ENCODE measurements around the gene DSCAML1.

Gene DSCAML1

DNA sequence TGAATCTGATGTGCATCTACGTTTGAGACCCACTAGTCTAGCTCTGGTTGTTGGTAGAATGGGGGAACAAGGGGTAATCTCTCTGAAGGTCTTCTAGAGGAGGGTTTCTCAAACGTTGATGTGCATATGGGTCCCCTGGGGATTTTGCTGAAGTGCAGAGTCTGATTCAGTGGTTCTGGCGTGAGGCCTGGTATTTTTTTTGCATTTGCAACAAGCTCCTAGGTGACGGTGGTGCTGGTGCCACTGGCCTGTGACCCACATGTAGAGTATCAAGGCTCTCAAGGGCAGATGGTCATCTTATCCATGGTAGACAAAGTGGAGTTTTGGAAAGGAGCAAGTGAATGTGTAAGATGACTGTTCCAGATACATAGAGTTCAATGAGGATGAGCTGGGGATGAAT lies 372.2 kb downstream of the DSCAML1 start:
- H3K18ac ChIP-seq (ENCODE audit: low read length) = no peak overlapping the region
- H4K8ac ChIP-seq (ENCODE audit: low read depth, low read length) = no peak overlapping the region
- no peaks in the 10 kb centered on the region for H3K9me3 ChIP-seq (ENCODE audit: insufficient read depth, low read depth, low read length)
- H3K4me3 ChIP-seq (ENCODE audit: low read depth, low read length) = no peak overlapping the region
- H3K14ac ChIP-seq (ENCODE audit: low read length) = no peak overlapping the region
- no peak overlapping the region for H3K4me2 ChIP-seq (ENCODE audit: low read length)
- H3K4ac ChIP-seq (ENCODE audit: low read depth, low read length) = no peak overlapping the region
- H4K91ac ChIP-seq (ENCODE audit: low read depth, low read length) = no peak overlapping the region
- no peak overlapping the region for H3K9ac ChIP-seq (ENCODE audit: low read length)
- H2BK5ac ChIP-seq (ENCODE audit: low read depth, low read length, poor library complexity) = no peak overlapping the region
- H3K36me3 ChIP-seq (ENCODE audit: control insufficient read depth in 1 of 2, insufficient read depth in 2 of 2, low read length in 2 of 2) = no peaks in the 10 kb centered on the region
- H3K79me2 ChIP-seq (ENCODE audit: control insufficient read depth, insufficient read depth, low read length, poor library complexity) = no peaks in the 10 kb centered on the region
- DNase-seq = no peak
- no peak overlapping the region for H3K27ac ChIP-seq (ENCODE audit: low read depth, low read length)
- no peak overlapping the region for H2BK120ac ChIP-seq (ENCODE audit: insufficient read depth, low read length, poor library complexity)
- no peak overlapping the region for H3K23ac ChIP-seq (ENCODE audit: low read length)
- WGBS (ENCODE audit: extremely low coverage, insufficient coverage, insufficient read length) = no CpG with 5 or more reads among the region's 4 CpGs
- no peaks in the 10 kb centered on the region for H3K79me1 ChIP-seq (ENCODE audit: low read length)
- no peak overlapping the region for H2BK12ac ChIP-seq (ENCODE audit: low read length)
- no peaks in the 10 kb centered on the region for H3K4me1 ChIP-seq (ENCODE audit: control insufficient read depth in 1 of 2, insufficient read depth in 2 of 2, low read length in 2 of 2)
- no peaks in the 10 kb centered on the region for H3K27me3 ChIP-seq (ENCODE audit: insufficient read depth, low read length)
- no peak overlapping the region for H2AK5ac ChIP-seq (ENCODE audit: low read length)
- H4K12ac ChIP-seq (ENCODE audit: low read depth, low read length) = no peak overlapping the region
- no peak overlapping the region for H2AFZ ChIP-seq (ENCODE audit: insufficient read depth, low read length, poor library complexity)

- DNase-seq = no peak
- Histone ChIP-seq H3K36me3 (ENCODE audit: control insufficient read depth in 1 of 2, insufficient read depth in 2 of 2, low read length in 2 of 2) (no peaks in the 10 kb centered on the region), H3K4me3 (ENCODE audit: low read depth, low read length) (no peak overlapping the region), H3K18ac (ENCODE audit: low read length) (no peak overlapping the region), H4K91ac (ENCODE audit: low read depth, low read length) (no peak overlapping the region), H3K27me3 (ENCODE audit: insufficient read depth, low read length) (no peaks in the 10 kb centered on the region), H4K8ac (ENCODE audit: low read depth, low read length) (no peak overlapping the region), H2BK12ac (ENCODE audit: low read length) (no peak overlapping the region), H3K4me2 (ENCODE audit: low read length) (no peak overlapping the region), H3K27ac (ENCODE audit: low read depth, low read length) (no peak overlapping the region), H3K79me2 (ENCODE audit: control insufficient read depth, insufficient read depth, low read length, poor library complexity) (no peaks in the 10 kb centered on the region), H4K12ac (ENCODE audit: low read depth, low read length) (no peak overlapping the region), H3K9me3 (ENCODE audit: insufficient read depth, low read depth, low read length) (no peaks in the 10 kb centered on the region), H2AFZ (ENCODE audit: insufficient read depth, low read length, poor library complexity) (no peak overlapping the region), H2AK5ac (ENCODE audit: low read length) (no peak overlapping the region), H3K23ac (ENCODE audit: low read length) (no peak overlapping the region), H3K14ac (ENCODE audit: low read length) (no peak overlapping the region), H3K4me1 (ENCODE audit: control insufficient read depth in 1 of 2, insufficient read depth in 2 of 2, low read length in 2 of 2) (no peaks in the 10 kb centered on the region), H2BK120ac (ENCODE audit: insufficient read depth, low read length, poor library complexity) (no peak overlapping the region), H2BK5ac (ENCODE audit: low read depth, low read length, poor library complexity) (no peak overlapping the region), H3K9ac (ENCODE audit: low read length) (no peak overlapping the region), H3K79me1 (ENCODE audit: low read length) (no peaks in the 10 kb centered on the region), H3K4ac (ENCODE audit: low read depth, low read length) (no peak overlapping the region)
- WGBS (ENCODE audit: extremely low coverage, insufficient coverage, insufficient read length) = no CpG with 5 or more reads among the region's 14 CpGs
Measured at GRCh38 chr11:117423046-117423575, 373.9 kb downstream of the DSCAML1 start.

DNA sequence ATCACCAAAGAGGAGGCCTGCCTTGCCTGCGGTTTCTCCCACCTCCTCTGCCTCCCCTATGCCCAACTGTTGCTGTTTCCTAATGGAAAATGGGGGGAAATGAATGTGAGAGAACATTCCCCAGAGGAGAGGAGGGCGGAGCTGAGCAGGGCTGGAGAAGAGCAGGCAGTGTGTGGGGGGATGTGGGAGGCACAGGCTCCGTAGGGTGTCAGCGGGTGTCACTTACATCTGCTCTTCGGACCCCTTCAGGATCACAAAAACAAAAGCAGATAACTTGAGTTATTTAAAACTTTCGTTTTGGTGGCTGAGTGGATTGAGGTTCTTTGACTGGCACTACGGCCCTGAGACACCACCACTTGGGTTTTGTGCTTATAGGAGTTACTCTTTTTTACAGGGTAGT lies 375.5 kb downstream of the DSCAML1 start:
- Histone ChIP-seq H3K36me3 (ENCODE audit: control insufficient read depth in 1 of 2, insufficient read depth in 2 of 2, low read length in 2 of 2) (no peaks in the 10 kb centered on the region), H2AK5ac (ENCODE audit: low read length) (no peak overlapping the region), H3K14ac (ENCODE audit: low read length) (no peak overlapping the region), H3K4me1 (ENCODE audit: control insufficient read depth in 1 of 2, insufficient read depth in 2 of 2, low read length in 2 of 2) (no peaks in the 10 kb centered on the region), H2AFZ (ENCODE audit: insufficient read depth, low read length, poor library complexity) (no peak overlapping the region), H3K79me2 (ENCODE audit: control insufficient read depth, insufficient read depth, low read length, poor library complexity) (no peaks in the 10 kb centered on the region), H3K27me3 (ENCODE audit: insufficient read depth, low read length) (no peaks in the 10 kb centered on the region), H4K12ac (ENCODE audit: low read depth, low read length) (no peak overlapping the region), H3K23ac (ENCODE audit: low read length) (no peak overlapping the region), H2BK5ac (ENCODE audit: low read depth, low read length, poor library complexity) (no peak overlapping the region), H3K4me3 (ENCODE audit: low read depth, low read length) (no peak overlapping the region), H3K9me3 (ENCODE audit: insufficient read depth, low read depth, low read length) (no peaks in the 10 kb centered on the region), H3K18ac (ENCODE audit: low read length) (no peak overlapping the region), H2BK12ac (ENCODE audit: low read length) (no peak overlapping the region), H3K4me2 (ENCODE audit: low read length) (no peak overlapping the region), H3K9ac (ENCODE audit: low read length) (no peak overlapping the region), H4K8ac (ENCODE audit: low read depth, low read length) (no peak overlapping the region), H4K91ac (ENCODE audit: low read depth, low read length) (no peak overlapping the region), H3K4ac (ENCODE audit: low read depth, low read length) (no peak overlapping the region), H2BK120ac (ENCODE audit: insufficient read depth, low read length, poor library complexity) (no peak overlapping the region), H3K27ac (ENCODE audit: low read depth, low read length) (no peak overlapping the region), H3K79me1 (ENCODE audit: low read length) (no peaks in the 10 kb centered on the region)
- DNase-seq = no peak
- WGBS (ENCODE audit: extremely low coverage, insufficient coverage, insufficient read length) = no CpG with 5 or more reads among the region's 7 CpGs

DNA sequence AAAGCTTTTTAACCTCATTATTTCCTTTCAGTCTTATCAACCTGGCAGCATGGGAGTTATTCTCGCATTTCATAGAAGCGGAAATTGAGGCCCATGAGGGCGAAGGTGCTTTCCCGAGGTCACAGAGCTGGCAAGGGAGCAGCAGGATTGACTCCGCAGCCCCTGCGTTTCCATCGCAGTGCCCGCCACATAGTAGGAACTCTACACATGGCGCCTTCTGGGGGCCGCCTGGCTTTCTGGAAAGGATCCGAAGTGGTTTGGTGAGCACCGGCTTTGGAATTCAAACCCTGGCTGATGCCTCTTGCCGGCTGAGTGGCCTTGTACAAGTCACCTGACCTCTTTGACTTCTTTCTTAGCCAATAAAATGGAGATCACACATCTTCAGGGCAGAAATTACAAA lies 376.0 kb downstream of the DSCAML1 start:
- no CpG with 5 or more reads among the region's 13 CpGs for WGBS (ENCODE audit: extremely low coverage, insufficient coverage, insufficient read length)

More for the DNA sequence above, 376.0 kb downstream of the DSCAML1 start:
- H2BK12ac ChIP-seq (ENCODE audit: low read length) = no peak overlapping the region
- H4K12ac ChIP-seq (ENCODE audit: low read depth, low read length) = no peak overlapping the region
- no peaks in the 10 kb centered on the region for H3K27me3 ChIP-seq (ENCODE audit: insufficient read depth, low read length)
- H2BK120ac ChIP-seq (ENCODE audit: insufficient read depth, low read length, poor library complexity) = no peak overlapping the region
- H3K23ac ChIP-seq (ENCODE audit: low read length) = no peak overlapping the region
- H3K9ac ChIP-seq (ENCODE audit: low read length) = no peak overlapping the region
- H2AK5ac ChIP-seq (ENCODE audit: low read length) = no peak overlapping the region
- H4K91ac ChIP-seq (ENCODE audit: low read depth, low read length) = no peak overlapping the region
- H3K9me3 ChIP-seq (ENCODE audit: insufficient read depth, low read depth, low read length) = no peaks in the 10 kb centered on the region
- no peaks in the 10 kb centered on the region for H3K79me1 ChIP-seq (ENCODE audit: low read length)
- H3K18ac ChIP-seq (ENCODE audit: low read length) = no peak overlapping the region
- no peak overlapping the region for H3K27ac ChIP-seq (ENCODE audit: low read depth, low read length)
- no peak overlapping the region for H4K8ac ChIP-seq (ENCODE audit: low read depth, low read length)
- no peaks in the 10 kb centered on the region for H3K36me3 ChIP-seq (ENCODE audit: control insufficient read depth in 1 of 2, insufficient read depth in 2 of 2, low read length in 2 of 2)
- no peak overlapping the region for H3K4me2 ChIP-seq (ENCODE audit: low read length)
- DNase-seq = no peak
- H3K4ac ChIP-seq (ENCODE audit: low read depth, low read length) = no peak overlapping the region
- H3K4me3 ChIP-seq (ENCODE audit: low read depth, low read length) = no peak overlapping the region
- H3K4me1 ChIP-seq (ENCODE audit: control insufficient read depth in 1 of 2, insufficient read depth in 2 of 2, low read length in 2 of 2) = no peaks in the 10 kb centered on the region
- no peak overlapping the region for H2AFZ ChIP-seq (ENCODE audit: insufficient read depth, low read length, poor library complexity)
- no peak overlapping the region for H3K14ac ChIP-seq (ENCODE audit: low read length)
- H2BK5ac ChIP-seq (ENCODE audit: low read depth, low read length, poor library complexity) = no peak overlapping the region
- H3K79me2 ChIP-seq (ENCODE audit: control insufficient read depth, insufficient read depth, low read length, poor library complexity) = no peaks in the 10 kb centered on the region
